Epidermal melanocyte (primary cell): ENCODE results near the gene PLA2G6.
"Not testable (repeated sequence)": the region's sequence is repeated elsewhere in the genome, so short reads cannot be mapped to it uniquely, and the experiment has no call there.

Experiments
- DNase-seq: peaks from one replicate; pipeline ENCODE4 v3.0.0; 2011; ENCODE audit warnings: low spot score; ENCODE audit not compliant: insufficient read length

PLA2G6 gene

GRCh38 chr22:38083931-38084631 is 97.5 kb downstream of the PLA2G6 start, which contains the start of gene SLC16A8:
Gene SLC16A8 (minus strand): TSS chr22:38084184. CDS start chr22:38082873, 1,311 bp downstream.
- DNase-seq, result no peak

DNA sequence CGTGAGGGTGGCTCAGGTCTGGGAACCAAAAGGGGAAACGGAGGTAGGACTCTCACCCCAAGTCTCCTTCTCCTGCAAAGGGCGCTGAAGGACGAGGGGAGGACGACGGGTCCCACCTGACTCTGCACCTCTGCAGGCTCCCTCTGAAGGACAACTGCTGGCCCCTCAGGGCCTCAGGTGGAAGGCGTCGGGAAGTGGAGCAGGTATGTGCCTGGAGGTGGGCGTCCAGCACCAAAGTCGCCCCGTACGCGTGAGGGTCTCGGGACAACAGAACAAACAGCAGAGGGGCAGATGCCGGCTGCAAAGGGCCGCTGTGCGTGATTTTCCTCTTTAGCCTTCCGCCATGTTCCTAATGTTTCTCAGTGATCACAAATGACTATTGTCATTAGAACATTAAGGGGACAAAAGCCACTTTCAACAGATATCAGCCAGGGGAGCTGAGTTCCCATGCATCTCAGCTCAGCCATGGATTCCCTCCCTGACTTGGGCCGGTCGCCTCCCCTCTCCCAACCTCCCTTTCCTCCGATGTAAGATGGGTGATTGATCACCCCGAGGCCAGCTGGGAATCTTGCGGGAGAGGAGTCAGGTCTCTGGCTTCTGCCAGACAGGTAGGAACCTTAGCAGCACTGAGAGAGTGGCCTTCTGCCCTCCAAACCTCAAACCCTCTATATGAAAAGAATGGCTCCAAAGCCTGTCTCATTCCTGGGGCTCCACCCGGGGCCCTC is 98.5 kb downstream of the PLA2G6 start:
- no peak for DNase-seq

- no peak for DNase-seq
Measured at GRCh38 chr22:38081941-38082828, 99.4 kb downstream of the PLA2G6 start.

- no peak for DNase-seq
Measured at GRCh38 chr22:38081636-38081940, 100.0 kb downstream of the PLA2G6 start.

- no peak for DNase-seq
Measured at GRCh38 chr22:38080850-38081635, 100.6 kb downstream of the PLA2G6 start.

DNA sequence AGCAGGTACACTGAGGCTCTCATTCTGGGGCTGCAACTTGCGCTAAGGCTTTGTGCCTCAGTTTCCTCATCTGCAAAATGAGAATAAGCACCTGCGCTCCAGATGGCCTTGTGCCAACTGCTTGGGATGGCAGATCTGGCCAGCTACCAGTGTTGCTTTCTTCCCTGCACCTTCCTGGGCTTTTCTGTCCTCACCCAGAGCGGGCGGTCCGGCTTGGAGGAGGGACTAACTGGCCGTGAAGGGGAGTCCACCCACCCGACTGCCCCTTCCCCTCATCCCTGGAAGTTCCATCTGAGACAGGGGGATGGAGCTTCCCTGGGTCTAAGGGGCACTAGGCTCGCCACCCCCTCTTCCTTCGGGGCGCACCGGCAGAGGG is 101.2 kb downstream of the PLA2G6 start:
- no peak for DNase-seq

GRCh38 chr22:38079804-38080203 is 101.8 kb downstream of the PLA2G6 start:
- DNase-seq, result no peak

- DNase-seq, result not testable (repeated sequence)
Measured at GRCh38 chr22:38079208-38079607, 102.4 kb downstream of the PLA2G6 start.

DNA sequence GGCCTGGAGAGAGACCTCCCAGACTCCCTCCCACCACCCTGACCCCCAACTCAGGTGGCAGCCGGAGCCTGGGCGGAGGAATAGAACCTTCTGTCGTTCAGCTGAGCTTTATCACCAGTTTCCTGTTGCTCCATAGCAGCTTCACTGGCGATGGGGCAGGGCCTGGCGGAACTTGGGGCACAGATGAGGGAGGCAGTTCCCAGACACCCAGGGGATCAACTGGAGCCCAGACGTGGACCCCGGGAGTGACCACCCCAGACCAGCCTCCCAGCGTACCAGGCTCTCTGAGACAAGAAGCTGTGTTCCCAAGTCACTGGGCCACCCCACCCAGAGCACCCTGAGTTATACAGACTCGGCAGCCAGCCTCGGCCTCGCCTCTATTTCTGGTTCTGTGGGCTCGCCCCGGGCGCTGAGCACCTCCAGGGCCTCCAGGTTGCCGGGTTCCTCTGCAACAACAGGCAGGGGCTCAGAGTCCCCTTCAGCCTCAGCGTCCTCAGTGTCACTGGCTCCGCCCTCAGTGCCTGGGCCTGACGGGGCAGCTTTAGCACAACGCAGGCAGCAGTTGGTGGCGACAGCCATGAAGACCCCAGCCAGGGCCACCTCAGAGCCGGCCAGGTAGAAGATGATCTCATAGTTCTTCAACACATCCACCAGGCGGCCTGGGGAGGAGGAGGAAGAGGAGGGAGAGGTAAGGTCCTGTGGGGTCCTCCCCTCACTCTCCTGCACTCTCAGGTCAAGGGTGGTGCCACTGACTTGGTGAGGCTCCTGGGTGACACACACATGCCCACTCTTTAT is 103.4 kb downstream of the PLA2G6 start:
- DNase-seq, result no peak

DNA sequence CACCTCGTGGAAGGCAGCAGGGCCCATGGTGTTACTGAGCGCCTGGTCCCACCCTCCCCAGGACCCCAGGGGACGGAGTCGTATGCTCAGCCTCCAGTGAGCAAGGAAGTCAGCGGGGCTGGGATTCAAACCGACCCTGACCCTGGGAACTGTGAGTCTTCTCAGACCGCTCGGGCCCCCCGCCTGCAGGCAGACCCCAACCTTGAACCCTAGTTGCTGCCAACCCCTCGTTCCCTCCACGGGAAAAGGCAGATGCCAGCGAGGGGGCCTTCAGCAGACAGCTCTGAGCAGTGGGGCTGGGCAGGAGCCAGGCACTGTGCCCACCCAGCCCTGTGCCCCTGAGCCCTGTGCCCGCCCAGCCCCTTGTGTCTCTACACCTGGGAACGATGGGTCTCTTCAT is 104.0 kb downstream of the PLA2G6 start:
- no peak for DNase-seq

- no peak for DNase-seq
Measured at GRCh38 chr22:38077096-38077495, 104.5 kb downstream of the PLA2G6 start.

DNA sequence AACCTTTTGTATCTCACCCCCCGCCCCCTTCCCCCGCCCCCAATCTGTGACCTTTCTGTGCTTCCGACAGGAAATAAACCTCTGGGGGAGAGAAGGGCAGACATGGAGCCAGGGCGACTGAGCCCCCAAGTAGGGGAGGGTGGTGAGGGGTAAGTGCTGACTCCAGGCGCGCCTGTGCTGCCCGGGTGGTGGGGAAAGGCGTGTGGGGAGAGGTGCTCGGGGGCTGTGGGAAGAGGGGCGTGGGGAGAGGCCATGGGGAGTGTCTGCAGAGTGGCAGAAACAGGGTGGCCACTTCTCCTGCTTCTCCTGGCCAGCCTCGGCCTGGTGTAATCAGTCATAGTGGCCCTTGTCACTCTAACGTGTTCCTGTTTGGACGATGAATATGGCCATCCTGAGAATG is 105.7 kb downstream of the PLA2G6 start:
- DNase-seq, result no peak

GRCh38 chr22:38075105-38075825 is 106.4 kb downstream of the PLA2G6 start:
- DNase-seq, result no peak

GRCh38 chr22:38074181-38075104 is 107.2 kb downstream of the PLA2G6 start:
- no peak for DNase-seq

DNA sequence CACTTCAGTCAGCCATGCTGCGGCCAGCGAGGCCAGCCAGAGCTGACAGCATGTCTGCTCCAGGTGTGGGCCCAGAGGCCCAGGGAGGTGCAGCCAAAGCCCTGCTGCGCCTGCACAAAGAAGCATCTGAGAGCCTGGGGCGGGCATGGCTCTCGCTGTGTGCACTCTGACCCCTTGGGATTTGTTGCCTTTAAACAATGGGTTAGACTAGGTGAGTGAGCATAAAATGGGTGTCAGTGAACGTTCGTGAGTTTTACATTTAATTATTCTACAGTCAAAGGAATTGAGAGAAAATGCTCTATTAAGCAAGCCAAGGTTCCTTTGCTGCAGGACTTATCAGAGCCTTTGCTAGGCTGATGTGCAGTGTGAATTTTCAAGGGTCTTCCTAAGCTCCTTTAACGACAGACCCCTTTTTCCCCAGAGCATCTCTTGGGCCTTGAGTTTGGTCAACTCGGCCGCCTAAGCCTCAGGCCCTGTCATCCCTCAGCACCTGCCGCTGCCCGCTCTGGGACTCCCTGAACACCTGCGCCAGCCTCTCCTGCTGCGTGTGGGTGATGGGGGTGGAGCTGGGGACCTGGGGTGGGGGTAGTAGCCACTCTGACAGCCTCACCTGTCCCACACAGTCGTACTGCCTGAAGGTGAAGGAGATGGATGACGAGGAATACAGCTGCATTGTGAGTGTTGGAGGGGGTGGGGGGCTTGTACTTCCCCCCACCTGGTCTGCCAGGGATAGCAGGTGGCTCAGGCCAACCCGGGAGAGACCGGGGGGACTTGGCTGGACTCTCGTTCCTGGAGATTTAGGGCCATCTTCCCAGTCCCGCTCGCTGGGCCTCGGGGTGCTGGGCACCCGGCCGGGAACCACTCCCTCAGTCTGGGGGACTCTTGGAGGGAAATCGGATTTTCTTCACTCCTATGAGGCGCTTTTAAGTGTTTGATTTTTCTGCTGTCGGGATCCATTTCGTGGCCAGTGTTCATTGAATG is 108.2 kb downstream of the PLA2G6 start:
- DNase-seq, result no peak

- no peak for DNase-seq
Measured at GRCh38 chr22:38072322-38073149, 109.1 kb downstream of the PLA2G6 start.
